Astrocyte (in vitro differentiated cells and primary cell): ENCODE results near the gene CA14. TPM values are rescaled to one million over a fixed set of nuclear protein-coding genes. Genes with fewer than 3 reads are reported as not detected.

Experiments
- DNase-seq: peaks from one replicate; pipeline ENCODE4 v3.0.0-alpha.2; 2010; ENCODE audit warnings: low read depth
- FAIRE-seq: peaks from 2 replicates; lab custom pipeline; 2011; peaks lifted over from hg19 to GRCh38; lab: Jason Lieb, UNC
- H2AFZ ChIP-seq: 2 replicates; pipeline ENCODE4 v1.6.0; 2012; ENCODE audit warnings: low read depth, low read length, inconsistent platforms
- H3K27ac ChIP-seq: 2 replicates; pipeline ENCODE4 v1.5.1; 2011; ENCODE audit warnings: low read depth, low read length, inconsistent platforms
- H3K27me3 ChIP-seq: 2 replicates; pipeline ENCODE4 v1.6.0; 2011; ENCODE audit warnings: low read length, inconsistent platforms; ENCODE audit not compliant: insufficient read depth
- H3K36me3 ChIP-seq: 2 replicates; pipeline ENCODE4 v1.5.1; 2011; ENCODE audit warnings: low read length, inconsistent platforms; ENCODE audit not compliant: insufficient read depth
- H3K4me1 ChIP-seq: 2 replicates; pipeline ENCODE4 v1.5.1; 2011; ENCODE audit warnings: low read length, inconsistent platforms; ENCODE audit not compliant: insufficient read depth
- H3K4me2 ChIP-seq: 2 replicates; pipeline ENCODE4 v1.6.0; 2012; ENCODE audit warnings: low read length, inconsistent platforms
- H3K4me3 ChIP-seq: 2 replicates; pipeline ENCODE4 v1.5.1; 2011; ENCODE audit warnings: low read depth, mild to moderate bottlenecking, low read length, inconsistent platforms; ENCODE audit not compliant: insufficient read depth
- H3K79me2 ChIP-seq: 2 replicates; pipeline ENCODE4 v1.6.0; 2012; ENCODE audit warnings: mild to moderate bottlenecking, low read length, inconsistent platforms; ENCODE audit not compliant: insufficient read depth
- H3K9ac ChIP-seq: 2 replicates; pipeline ENCODE4 v1.6.0; 2012; ENCODE audit warnings: mild to moderate bottlenecking, low read length, inconsistent platforms
- H3K9me3 ChIP-seq: 2 replicates; pipeline ENCODE4 v1.5.1; 2012; ENCODE audit warnings: low read depth, mild to moderate bottlenecking, low read length, inconsistent platforms; ENCODE audit not compliant: insufficient read depth
- H4K20me1 ChIP-seq: 2 replicates; pipeline ENCODE4 v1.6.0; 2012; ENCODE audit warnings: low read length, inconsistent platforms; ENCODE audit not compliant: insufficient read depth
- H3K27ac Mint-ChIP-seq: one replicate; pipeline ENCODE4 v1.8.0; 2021; ENCODE audit warnings: mild to moderate bottlenecking, mixed read lengths; ENCODE audit not compliant: unreplicated experiment
- H3K27me3 Mint-ChIP-seq: one replicate; pipeline ENCODE4 v1.8.0; 2021; ENCODE audit warnings: low read depth, mixed read lengths; ENCODE audit not compliant: unreplicated experiment
- H3K36me3 Mint-ChIP-seq: one replicate; pipeline ENCODE4 v1.8.0; 2021; ENCODE audit warnings: low read depth, mixed read lengths; ENCODE audit not compliant: unreplicated experiment
- H3K4me1 Mint-ChIP-seq: one replicate; pipeline ENCODE4 v1.8.0; 2021; ENCODE audit warnings: low read depth, mixed read lengths; ENCODE audit not compliant: unreplicated experiment
- H3K4me3 Mint-ChIP-seq: one replicate; pipeline ENCODE4 v1.8.0; 2021; ENCODE audit warnings: mild to moderate bottlenecking, moderate library complexity, mixed read lengths; ENCODE audit not compliant: unreplicated experiment
- H3K9me3 Mint-ChIP-seq: one replicate; pipeline ENCODE4 v1.8.0; 2021; ENCODE audit warnings: mild to moderate bottlenecking, mixed read lengths; ENCODE audit not compliant: unreplicated experiment
- EZH2 ChIP-seq: IDR thresholded peaks from 2 replicates; pipeline ENCODE4 v1.6.1; 2012; ENCODE audit warnings: mild to moderate bottlenecking, low read length, inconsistent platforms; ENCODE audit not compliant: insufficient read depth
- total RNA-seq: library from RNA; stranded (reverse); gene quantifications from 2 replicates; pipeline ENCODE4 v1.2.1, GENCODE V29; 2021
- TF ChIP-seq, protein P1 (sequence below): IDR thresholded peaks from 2 replicates; pipeline ENCODE4 v1.5.1; 2011; ENCODE audit warnings: low read depth, mild to moderate bottlenecking, inconsistent platforms, low read length, moderate library complexity; ENCODE audit not compliant: insufficient read depth

Gene CA14
- total RNA-seq, 1 donor from 2014 or later = 1.2 TPM

DNA sequence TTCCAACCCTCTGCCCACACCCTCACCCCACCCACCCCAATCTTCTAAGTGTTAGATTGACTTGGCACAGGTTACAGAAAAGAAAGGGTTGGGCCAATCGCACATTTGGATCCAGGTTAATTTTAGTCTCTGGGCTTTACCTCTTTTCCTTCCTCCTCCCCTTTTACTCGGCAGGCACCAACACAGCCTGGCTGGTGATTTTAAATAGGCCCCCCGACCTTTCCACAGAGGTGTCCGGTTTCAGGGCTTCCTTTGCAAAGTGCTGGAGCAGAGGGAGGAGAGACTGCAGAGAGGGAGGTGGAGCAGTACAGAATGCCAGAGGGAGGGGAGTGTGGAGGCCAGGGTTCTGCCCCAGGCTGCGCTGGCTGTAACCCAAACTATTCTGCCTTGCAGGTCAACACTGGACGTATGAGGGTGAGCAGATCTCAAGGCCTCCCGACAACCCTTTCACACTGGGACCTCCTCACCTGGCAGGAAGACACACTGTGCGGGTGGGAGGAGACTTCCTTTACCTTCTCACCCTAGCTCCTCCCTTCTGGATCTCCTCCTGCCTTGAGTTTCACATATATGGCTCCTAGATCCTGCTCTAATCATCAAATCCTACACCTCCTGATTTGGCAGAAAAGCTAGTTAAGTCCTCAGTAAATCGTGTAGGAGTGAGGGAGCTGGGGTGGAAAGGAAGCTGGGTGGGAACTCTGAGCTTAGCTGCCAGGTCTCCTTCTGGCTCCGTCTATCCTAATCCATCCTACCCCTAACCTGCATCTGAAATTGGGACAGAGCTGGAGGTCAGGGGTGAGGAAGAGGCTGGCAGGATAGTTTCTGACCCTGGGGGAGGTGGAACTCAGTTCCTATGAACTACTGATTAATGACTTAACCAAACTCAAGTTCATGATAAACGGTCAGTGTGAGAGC lies 2.4 kb downstream of the CA14 start:
- H3K27me3 Mint-ChIP-seq = no peaks in the 10 kb centered on the region
- peaks cover 28% of the 10 kb centered on the region for H3K27me3 ChIP-seq
- no peak overlapping the region for H3K9ac ChIP-seq
- H4K20me1 ChIP-seq = no peaks in the 10 kb centered on the region
- H3K9me3 ChIP-seq = no peaks in the 10 kb centered on the region
- H3K4me1 ChIP-seq = peaks cover 25% of the 10 kb centered on the region
- peak overlapping the region; percentile 77 for H3K4me3 Mint-ChIP-seq
- no peaks in the 10 kb centered on the region for H3K36me3 Mint-ChIP-seq
- H3K4me2 ChIP-seq = peak overlapping the region; percentile 6
- no peak overlapping the region for H3K27ac ChIP-seq
- FAIRE-seq (no peak), DNase-seq (no peak)
- H3K36me3 ChIP-seq = peaks cover 8% of the 10 kb centered on the region
- H3K4me3 ChIP-seq = no peak overlapping the region
- H2AFZ ChIP-seq = no peak overlapping the region
- no peaks in the 10 kb centered on the region for H3K9me3 Mint-ChIP-seq
- H3K4me1 Mint-ChIP-seq = peaks cover 49% of the 10 kb centered on the region
- TF ChIP-seq, protein P1, sequence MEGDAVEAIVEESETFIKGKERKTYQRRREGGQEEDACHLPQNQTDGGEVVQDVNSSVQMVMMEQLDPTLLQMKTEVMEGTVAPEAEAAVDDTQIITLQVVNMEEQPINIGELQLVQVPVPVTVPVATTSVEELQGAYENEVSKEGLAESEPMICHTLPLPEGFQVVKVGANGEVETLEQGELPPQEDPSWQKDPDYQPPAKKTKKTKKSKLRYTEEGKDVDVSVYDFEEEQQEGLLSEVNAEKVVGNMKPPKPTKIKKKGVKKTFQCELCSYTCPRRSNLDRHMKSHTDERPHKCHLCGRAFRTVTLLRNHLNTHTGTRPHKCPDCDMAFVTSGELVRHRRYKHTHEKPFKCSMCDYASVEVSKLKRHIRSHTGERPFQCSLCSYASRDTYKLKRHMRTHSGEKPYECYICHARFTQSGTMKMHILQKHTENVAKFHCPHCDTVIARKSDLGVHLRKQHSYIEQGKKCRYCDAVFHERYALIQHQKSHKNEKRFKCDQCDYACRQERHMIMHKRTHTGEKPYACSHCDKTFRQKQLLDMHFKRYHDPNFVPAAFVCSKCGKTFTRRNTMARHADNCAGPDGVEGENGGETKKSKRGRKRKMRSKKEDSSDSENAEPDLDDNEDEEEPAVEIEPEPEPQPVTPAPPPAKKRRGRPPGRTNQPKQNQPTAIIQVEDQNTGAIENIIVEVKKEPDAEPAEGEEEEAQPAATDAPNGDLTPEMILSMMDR = no peak
- TF ChIP-seq EZH2 = no peak
- no peaks in the 10 kb centered on the region for H3K79me2 ChIP-seq
- H3K27ac Mint-ChIP-seq = peak overlapping the region; percentile 11

DNA sequence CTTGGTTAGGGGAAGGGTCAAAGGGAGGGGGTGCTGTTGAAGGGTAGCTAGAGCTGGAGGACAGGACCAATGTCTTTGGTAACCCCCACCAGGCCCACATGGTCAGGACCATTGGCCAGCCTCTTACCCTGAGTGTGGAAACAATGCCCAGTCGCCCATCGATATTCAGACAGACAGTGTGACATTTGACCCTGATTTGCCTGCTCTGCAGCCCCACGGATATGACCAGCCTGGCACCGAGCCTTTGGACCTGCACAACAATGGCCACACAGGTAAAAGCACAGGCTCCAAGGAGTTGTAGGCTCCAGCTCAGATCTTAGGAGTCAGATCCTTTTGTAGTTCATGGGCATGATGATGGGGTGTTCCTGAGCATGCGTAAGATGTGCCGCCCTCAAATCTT lies 3.8 kb downstream of the CA14 start:
- no peak overlapping the region for H2AFZ ChIP-seq
- FAIRE-seq (no peak), DNase-seq (no peak)
- H3K4me1 Mint-ChIP-seq = peaks cover 42% of the 10 kb centered on the region
- H3K9me3 Mint-ChIP-seq = no peaks in the 10 kb centered on the region
- H3K27me3 ChIP-seq = peaks cover 28% of the 10 kb centered on the region
- H3K36me3 ChIP-seq = peaks cover 12% of the 10 kb centered on the region
- no peak overlapping the region for H3K27ac ChIP-seq
- H3K9ac ChIP-seq = no peak overlapping the region
- peaks cover 3% of the 10 kb centered on the region for H3K79me2 ChIP-seq
- H3K27ac Mint-ChIP-seq = no peak overlapping the region
- no peak overlapping the region for H3K4me3 ChIP-seq
- H3K27me3 Mint-ChIP-seq = no peaks in the 10 kb centered on the region
- H3K4me2 ChIP-seq = no peak overlapping the region
- TF ChIP-seq, protein P1 = no peak
- TF ChIP-seq EZH2 = no peak
- no peaks in the 10 kb centered on the region for H3K9me3 ChIP-seq
- no peak overlapping the region for H3K4me3 Mint-ChIP-seq
- H3K4me1 ChIP-seq = peaks cover 16% of the 10 kb centered on the region
- no peaks in the 10 kb centered on the region for H3K36me3 Mint-ChIP-seq
- H4K20me1 ChIP-seq = no peaks in the 10 kb centered on the region
